ENCODE data around the gene ZNF683.

- TF ChIP-seq CTCF (IDR thresholded peaks at IDR 0.05; ENCODE audit: low read depth, low read length) (no peak), POLR2A (IDR thresholded peaks at IDR 0.05; ENCODE audit: extremely low read depth, insufficient read length) (no peak), MAX (IDR thresholded peaks at IDR 0.05; ENCODE audit: low read depth, low read length) (no peak)
Observed at GRCh38 chr1:26376050-26376449, 3.5 kb upstream of the ZNF683 start.

Data from NB4 (cell line).